RWPE1 (cell line): ENCODE measurements around the gene PCDHB16.
A peak's percentile ranks its signal among the peaks of the same experiment; 100 is the strongest.
"Not testable (repeated sequence)": the region's sequence is repeated elsewhere in the genome, so short reads cannot be mapped to it uniquely, and the experiment has no call there.

ENCODE experiments used
- CTCF ChIA-PET: fragments of 350-600 bp; sonication (Branson Sonifier 250); formaldehyde crosslinking; extraction: SDS; loops from one replicate; lab custom pipeline; 2021; lab: Yijun Ruan, JAX
- POLR2A ChIA-PET: fragments of 400-600 bp; formaldehyde crosslinking; extraction: SDS; loops from one replicate; lab custom pipeline; 2020; ENCODE audit warnings: antibody characterized with exemption; ENCODE audit not compliant: low non-redundant PET; lab: Yijun Ruan, JAX
- DNase-seq: peaks from one replicate; pipeline ENCODE4 v3.0.0; 2012; ENCODE audit warnings: low spot score
- H3K27ac ChIP-seq: fragments of 450-650 bp; 2 replicates; pipeline ENCODE4 v1.5.1; 2017
- TF ChIP-seq, protein P1 (sequence below): fragments of 450-650 bp; conservative IDR thresholded peaks from 2 replicates; pipeline ENCODE4 v1.5.1; 2017; ENCODE audit warnings: low read depth, mild to moderate bottlenecking

PCDHB16 gene

DNA sequence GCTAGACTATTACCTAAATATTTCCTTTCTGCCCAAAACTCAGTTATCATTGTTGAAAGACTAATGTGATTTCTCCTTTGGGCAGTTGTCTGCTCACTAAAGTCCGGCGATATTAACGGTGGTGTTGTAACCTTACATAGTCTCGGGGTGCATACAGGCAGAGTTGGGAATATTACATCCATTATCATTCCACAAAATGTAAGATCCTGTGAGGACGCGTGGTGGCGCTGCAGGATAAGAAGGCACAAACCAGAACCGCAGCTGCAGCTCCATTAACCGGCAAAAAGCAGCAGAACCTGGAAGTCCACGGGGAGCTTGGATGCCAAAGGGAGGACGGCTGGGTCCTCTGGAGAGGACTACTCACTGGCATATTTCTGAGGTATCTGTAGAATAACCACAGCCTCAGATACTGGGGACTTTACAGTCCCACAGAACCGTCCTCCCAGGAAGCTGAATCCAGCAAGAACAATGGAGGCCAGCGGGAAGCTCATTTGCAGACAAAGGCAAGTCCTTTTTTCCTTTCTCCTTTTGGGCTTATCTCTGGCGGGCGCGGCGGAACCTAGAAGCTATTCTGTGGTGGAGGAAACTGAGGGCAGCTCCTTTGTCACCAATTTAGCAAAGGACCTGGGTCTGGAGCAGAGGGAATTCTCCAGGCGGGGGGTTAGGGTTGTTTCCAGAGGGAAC lies 31.6 kb downstream of the PCDHB16 start, which contains the start of gene PCDHB13:
TSS of gene PCDHB13 (plus strand) at position 264 of the 684 bp plus-strand sequence. CDS start at position 469, 205 bp downstream.
- DNase-seq, POLR2A ChIA-PET, H3K27ac ChIP-seq: not testable (repeated sequence)
- TF ChIP-seq, protein P1, sequence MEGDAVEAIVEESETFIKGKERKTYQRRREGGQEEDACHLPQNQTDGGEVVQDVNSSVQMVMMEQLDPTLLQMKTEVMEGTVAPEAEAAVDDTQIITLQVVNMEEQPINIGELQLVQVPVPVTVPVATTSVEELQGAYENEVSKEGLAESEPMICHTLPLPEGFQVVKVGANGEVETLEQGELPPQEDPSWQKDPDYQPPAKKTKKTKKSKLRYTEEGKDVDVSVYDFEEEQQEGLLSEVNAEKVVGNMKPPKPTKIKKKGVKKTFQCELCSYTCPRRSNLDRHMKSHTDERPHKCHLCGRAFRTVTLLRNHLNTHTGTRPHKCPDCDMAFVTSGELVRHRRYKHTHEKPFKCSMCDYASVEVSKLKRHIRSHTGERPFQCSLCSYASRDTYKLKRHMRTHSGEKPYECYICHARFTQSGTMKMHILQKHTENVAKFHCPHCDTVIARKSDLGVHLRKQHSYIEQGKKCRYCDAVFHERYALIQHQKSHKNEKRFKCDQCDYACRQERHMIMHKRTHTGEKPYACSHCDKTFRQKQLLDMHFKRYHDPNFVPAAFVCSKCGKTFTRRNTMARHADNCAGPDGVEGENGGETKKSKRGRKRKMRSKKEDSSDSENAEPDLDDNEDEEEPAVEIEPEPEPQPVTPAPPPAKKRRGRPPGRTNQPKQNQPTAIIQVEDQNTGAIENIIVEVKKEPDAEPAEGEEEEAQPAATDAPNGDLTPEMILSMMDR = peak; percentile 66
- CTCF ChIA-PET = interaction anchor here (0.7 to 1.2 kb wide), 6 partner anchors 17 to 1986 kb away, joined by 3 read pairs; no protein-coding TSS in a partner anchor

DNA sequence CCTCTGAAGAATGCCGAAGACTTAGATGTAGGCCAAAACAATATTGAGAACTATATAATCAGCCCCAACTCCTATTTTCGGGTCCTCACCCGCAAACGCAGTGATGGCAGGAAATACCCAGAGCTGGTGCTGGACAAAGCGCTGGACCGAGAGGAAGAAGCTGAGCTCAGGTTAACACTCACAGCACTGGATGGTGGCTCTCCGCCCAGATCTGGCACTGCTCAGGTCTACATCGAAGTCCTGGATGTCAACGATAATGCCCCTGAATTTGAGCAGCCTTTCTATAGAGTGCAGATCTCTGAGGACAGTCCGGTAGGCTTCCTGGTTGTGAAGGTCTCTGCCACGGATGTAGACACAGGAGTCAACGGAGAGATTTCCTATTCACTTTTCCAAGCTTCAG lies 32.4 kb downstream of the PCDHB16 start:
- CTCF ChIA-PET, POLR2A ChIA-PET, DNase-seq, H3K27ac ChIP-seq: not testable (repeated sequence)

DNA sequence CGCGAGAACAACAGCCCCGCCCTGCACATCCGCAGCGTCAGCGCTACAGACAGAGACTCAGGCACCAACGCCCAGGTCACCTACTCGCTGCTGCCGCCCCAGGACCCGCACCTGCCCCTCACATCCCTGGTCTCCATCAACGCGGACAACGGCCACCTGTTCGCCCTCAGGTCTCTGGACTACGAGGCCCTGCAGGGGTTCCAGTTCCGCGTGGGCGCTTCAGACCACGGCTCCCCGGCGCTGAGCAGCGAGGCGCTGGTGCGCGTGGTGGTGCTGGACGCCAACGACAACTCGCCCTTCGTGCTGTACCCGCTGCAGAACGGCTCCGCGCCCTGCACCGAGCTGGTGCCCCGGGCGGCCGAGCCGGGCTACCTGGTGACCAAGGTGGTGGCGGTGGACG lies 33.3 kb downstream of the PCDHB16 start:
- DNase-seq, CTCF ChIA-PET, H3K27ac ChIP-seq, POLR2A ChIA-PET: not testable (repeated sequence)

DNA sequence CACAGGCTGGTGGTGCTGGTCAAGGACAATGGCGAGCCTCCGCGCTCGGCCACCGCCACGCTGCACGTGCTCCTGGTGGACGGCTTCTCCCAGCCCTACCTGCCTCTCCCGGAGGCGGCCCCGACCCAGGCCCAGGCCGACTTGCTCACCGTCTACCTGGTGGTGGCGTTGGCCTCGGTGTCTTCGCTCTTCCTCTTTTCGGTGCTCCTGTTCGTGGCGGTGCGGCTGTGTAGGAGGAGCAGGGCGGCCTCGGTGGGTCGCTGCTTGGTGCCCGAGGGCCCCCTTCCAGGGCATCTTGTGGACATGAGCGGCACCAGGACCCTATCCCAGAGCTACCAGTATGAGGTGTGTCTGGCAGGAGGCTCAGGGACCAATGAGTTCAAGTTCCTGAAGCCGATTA lies 33.8 kb downstream of the PCDHB16 start:
- DNase-seq, H3K27ac ChIP-seq, CTCF ChIA-PET, POLR2A ChIA-PET: not testable (repeated sequence)

DNA sequence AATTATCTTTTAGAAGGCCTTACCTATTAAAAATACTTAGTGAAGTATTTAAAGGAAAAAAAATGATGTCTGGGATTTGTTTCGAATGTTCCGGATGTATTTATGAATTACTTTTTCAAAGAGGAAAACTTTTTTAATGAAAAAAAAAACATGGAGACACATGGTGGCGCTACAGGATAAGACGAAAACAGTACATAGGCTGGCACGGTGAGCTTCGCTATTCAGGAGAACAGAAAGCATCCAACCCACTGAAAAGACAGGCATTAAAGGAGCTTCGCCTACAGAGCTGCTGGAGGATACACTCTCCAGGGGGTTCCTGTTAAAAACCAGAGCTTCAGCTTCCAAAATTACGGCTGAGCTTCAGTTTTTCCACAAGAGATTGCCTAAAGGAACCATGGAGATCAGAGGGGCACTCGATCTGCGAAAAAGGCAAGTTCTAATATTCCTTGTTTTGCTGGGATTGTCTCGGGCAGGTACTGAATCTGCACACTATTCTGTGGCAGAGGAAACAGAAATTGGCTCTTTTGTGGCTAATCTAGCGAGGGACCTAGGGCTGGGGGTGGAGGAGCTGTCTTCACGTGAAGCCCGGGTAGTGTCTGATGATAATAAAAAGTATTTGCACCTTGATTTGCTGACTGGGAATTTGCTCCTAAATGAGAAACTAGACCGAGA lies 41.1 kb downstream of the PCDHB16 start, which contains the start of gene PCDHB14:
TSS of gene PCDHB14 (plus strand) at position 232 of the 672 bp plus-strand sequence. CDS start at position 395, 163 bp downstream.
- TF ChIP-seq, protein P1 = peak; percentile 57; the same call in 1 of the 2 replicates
- POLR2A ChIA-PET = no interaction called here
- H3K27ac ChIP-seq = no peak within 1 kb of the TSS
- CTCF ChIA-PET = interaction anchor here (0.6 to 2.9 kb wide), 26 partner anchors 11 to 1043 kb away, joined by 3 to 12 read pairs (median 4); partner anchors contain the start of genes PCDHB10, PCDHB11, PCDHGA2 and PCDHGB3
- peak; percentile 60 for DNase-seq

DNA sequence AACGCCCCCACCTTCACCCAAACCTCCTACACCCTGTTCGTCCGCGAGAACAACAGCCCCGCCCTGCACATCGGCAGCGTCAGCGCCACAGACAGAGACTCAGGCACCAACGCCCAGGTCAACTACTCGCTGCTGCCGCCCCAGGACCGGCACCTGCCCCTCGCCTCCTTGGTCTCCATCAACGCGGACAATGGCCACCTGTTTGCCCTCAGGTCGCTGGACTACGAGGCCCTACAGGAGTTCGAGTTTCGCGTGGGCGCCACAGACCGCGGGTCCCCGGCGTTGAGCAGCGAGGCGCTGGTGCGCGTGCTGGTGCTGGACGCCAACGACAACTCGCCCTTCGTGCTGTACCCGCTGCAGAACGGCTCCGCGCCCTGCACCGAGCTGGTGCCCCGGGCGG lies 42.7 kb downstream of the PCDHB16 start:
- POLR2A ChIA-PET, H3K27ac ChIP-seq, DNase-seq: not testable (repeated sequence)
- CTCF ChIA-PET = interaction anchor here (2.9 kb wide), 1 partner anchor 300 kb away, joined by 12 read pairs; no protein-coding TSS in a partner anchor

DNA sequence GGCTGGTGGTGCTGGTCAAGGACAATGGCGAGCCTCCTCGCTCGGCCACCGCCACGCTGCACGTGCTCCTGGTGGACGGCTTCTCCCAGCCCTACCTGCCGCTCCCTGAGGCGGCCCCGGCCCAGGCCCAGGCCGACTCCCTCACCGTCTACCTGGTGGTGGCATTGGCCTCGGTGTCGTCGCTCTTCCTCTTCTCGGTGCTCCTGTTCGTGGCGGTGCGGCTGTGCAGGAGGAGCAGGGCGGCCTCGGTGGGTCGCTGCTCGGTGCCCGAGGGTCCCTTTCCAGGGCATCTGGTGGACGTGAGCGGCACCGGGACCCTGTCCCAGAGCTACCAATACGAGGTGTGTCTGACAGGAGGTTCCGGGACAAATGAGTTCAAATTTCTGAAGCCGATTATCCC lies 43.2 kb downstream of the PCDHB16 start:
- POLR2A ChIA-PET, H3K27ac ChIP-seq, DNase-seq: not testable (repeated sequence)
- CTCF ChIA-PET = interaction anchor here (0.6 kb wide), 2 partner anchors 356 to 428 kb away, joined by 3 read pairs; partner anchors contain the start of gene PCDHA11

DNA sequence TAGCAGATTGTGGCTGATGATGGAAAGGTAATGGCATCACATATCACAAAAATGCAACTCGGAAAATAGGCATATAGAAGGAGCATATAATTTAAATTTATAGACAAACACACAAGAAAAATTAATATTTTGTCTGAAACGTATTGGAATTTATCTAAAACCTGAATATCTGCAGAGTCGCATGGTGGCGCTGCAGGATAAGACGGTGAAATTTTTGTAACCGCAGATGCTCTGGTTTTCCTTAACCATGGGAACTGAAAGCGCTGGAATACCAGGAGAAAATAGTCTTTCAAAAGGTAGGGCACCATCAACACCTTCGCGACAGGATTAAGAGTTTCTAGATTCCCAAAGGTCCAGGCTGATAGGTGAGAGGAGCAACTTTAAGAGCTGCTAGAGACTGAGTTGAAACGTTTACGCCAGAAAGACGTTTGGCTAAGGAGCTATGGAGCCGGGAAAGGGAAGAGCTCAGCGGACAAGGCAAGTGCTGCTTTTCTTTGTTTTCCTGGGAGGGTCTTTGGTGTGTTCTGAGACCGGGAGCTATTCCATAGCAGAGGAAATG lies 52.0 kb downstream of the PCDHB16 start:
- TF ChIP-seq, protein P1 = peak; percentile 67
- ChIA-PET CTCF (interaction anchor here (0.6 to 1.5 kb wide), 7 partner anchors 11 to 924 kb away, joined by 3 to 6 read pairs (median 4); partner anchors contain the start of genes PCDHB12 and PCDHB14), POLR2A (no interaction called here)
- DNase-seq = no peak
- no peak overlapping the region for H3K27ac ChIP-seq
